ENCODE measurements around the gene SCUBE1. TPM values are rescaled to one million over a fixed set of nuclear protein-coding genes. Genes with fewer than 3 reads are reported as not detected.

SCUBE1 gene
- total and polyA plus RNA-seq, 2 donors: 0.30 to 0.52 TPM

DNA sequence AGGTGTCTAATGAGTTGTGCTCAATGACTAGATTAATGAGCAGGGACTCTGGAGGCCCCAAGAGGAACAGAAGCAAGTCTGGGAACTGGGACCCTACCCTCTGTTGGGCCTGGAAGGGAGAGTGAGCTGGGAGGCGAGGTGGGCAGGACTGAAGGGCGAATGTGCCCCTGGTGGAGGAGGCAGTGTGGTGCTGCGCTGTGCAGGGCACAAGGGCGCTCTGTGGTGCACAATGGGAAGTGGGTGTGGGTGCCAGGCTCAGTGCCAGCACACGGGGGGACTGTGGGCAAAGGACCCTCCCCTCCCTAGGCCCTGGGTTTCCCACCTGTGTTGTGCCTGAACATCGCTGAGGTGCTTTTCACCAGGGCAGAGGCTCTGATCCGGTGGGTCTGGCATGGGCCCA lies 98.8 kb downstream of the SCUBE1 start:
- WGBS: 50% methylated on average over 7 of the region's 7 CpGs
- H3K27me3 ChIP-seq (ENCODE audit: control insufficient read depth in 2 of 2, insufficient read depth in 1 of 2, low read length in 1 of 2): peaks cover 0 to 2% of the 10 kb centered on the region in 2 donors
- no peaks in the 10 kb centered on the region for H3K9me3 ChIP-seq (ENCODE audit: control insufficient read depth in 2 of 2, insufficient read depth in 1 of 2, low read length in 1 of 2)
- H3K27ac ChIP-seq (ENCODE audit: low read depth in 1 of 2, low read length in 1 of 2): no peak overlapping the region
- DNase-seq (ENCODE audit: low read depth in 6 of 9, low spot score in 9 of 9): no peak
- H3K36me3 ChIP-seq (ENCODE audit: control insufficient read depth in 2 of 2, insufficient read depth in 2 of 2, low read length in 1 of 2): no peaks in the 10 kb centered on the region
- no peak overlapping the region for H3K4me3 ChIP-seq (ENCODE audit: low read length in 2 of 2)
- no peaks in the 10 kb centered on the region for H3K4me1 ChIP-seq (ENCODE audit: control insufficient read depth in 2 of 2, insufficient read depth in 2 of 2, low read length in 2 of 2)

- WGBS: 97% methylated on average over 12 of the region's 12 CpGs
- no peak for DNase-seq (ENCODE audit: low read depth in 6 of 9, low spot score in 9 of 9)
- H3K27ac ChIP-seq (ENCODE audit: low read depth in 1 of 2, low read length in 1 of 2): no peak overlapping the region
- H3K36me3 ChIP-seq (ENCODE audit: control insufficient read depth in 2 of 2, insufficient read depth in 2 of 2, low read length in 1 of 2): no peaks in the 10 kb centered on the region
- no peaks in the 10 kb centered on the region for H3K4me1 ChIP-seq (ENCODE audit: control insufficient read depth in 2 of 2, insufficient read depth in 2 of 2, low read length in 2 of 2)
- no peak overlapping the region for H3K4me3 ChIP-seq (ENCODE audit: low read length in 2 of 2)
- H3K9me3 ChIP-seq (ENCODE audit: control insufficient read depth in 2 of 2, insufficient read depth in 1 of 2, low read length in 1 of 2): no peaks in the 10 kb centered on the region
- H3K27me3 ChIP-seq (ENCODE audit: control insufficient read depth in 2 of 2, insufficient read depth in 1 of 2, low read length in 1 of 2): peaks cover 0 to 2% of the 10 kb centered on the region in 2 donors
Observed at GRCh38 chr22:43243324-43243723, 99.8 kb downstream of the SCUBE1 start.

GRCh38 chr22:43242627-43243026 lies 100.5 kb downstream of the SCUBE1 start:
- DNase-seq (ENCODE audit: low read depth in 6 of 9, low spot score in 9 of 9): no peak
- WGBS: 95% methylated on average over 6 of the region's 6 CpGs
- peaks cover 0 to 2% of the 10 kb centered on the region in 2 donors for H3K27me3 ChIP-seq (ENCODE audit: control insufficient read depth in 2 of 2, insufficient read depth in 1 of 2, low read length in 1 of 2)

DNA sequence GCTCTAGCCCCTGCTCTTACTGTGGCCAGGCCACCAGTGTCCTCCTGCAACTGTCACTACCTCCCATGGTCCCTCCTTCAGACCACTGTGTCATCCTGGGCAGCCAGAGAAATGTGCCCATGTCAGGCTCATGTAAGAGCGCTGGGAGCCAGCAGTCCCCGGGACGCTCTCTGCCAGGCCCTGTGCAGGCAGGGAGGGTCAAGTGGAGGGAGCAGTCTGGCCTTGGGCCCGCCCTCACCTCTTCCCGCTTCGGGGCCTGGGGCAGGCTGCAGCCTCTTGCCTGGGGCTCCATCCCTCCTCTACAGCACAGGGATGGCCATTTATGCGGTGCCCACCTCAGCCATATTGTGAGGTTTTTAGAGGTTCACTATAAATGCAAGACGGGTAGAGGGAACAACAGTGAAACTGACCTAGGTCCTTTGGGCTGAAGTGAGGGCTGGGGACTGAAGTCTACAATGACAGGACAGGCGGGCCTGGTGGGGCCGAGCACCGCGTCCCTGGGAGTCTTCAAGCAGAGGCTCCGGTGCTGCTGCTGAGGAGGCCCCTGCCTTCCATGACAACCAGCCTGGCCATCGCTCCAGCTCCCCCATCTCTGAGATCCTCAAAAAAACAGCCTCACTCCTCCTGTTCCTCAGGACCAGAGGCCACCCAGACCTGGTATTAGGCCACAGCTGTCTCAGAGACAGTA lies 101.3 kb downstream of the SCUBE1 start:
- Histone ChIP-seq H3K4me3 (ENCODE audit: low read length in 2 of 2) (no peak overlapping the region), H3K9me3 (ENCODE audit: control insufficient read depth in 2 of 2, insufficient read depth in 1 of 2, low read length in 1 of 2) (no peaks in the 10 kb centered on the region), H3K27me3 (ENCODE audit: control insufficient read depth in 2 of 2, insufficient read depth in 1 of 2, low read length in 1 of 2) (peaks cover 0 to 2% of the 10 kb centered on the region in 2 donors), H3K4me1 (ENCODE audit: control insufficient read depth in 2 of 2, insufficient read depth in 2 of 2, low read length in 2 of 2) (no peaks in the 10 kb centered on the region), H3K36me3 (ENCODE audit: control insufficient read depth in 2 of 2, insufficient read depth in 2 of 2, low read length in 1 of 2) (no peaks in the 10 kb centered on the region), H3K27ac (ENCODE audit: low read depth in 1 of 2, low read length in 1 of 2) (no peak overlapping the region)
- WGBS: 91% methylated on average over 14 of the region's 14 CpGs
- DNase-seq (ENCODE audit: low read depth in 6 of 9, low spot score in 9 of 9): no peak

More at GRCh38 chr22:43242627-43243026, 100.5 kb downstream of the SCUBE1 start:
- Histone ChIP-seq H3K27ac (ENCODE audit: low read depth in 1 of 2, low read length in 1 of 2) (no peak overlapping the region), H3K36me3 (ENCODE audit: control insufficient read depth in 2 of 2, insufficient read depth in 2 of 2, low read length in 1 of 2) (no peaks in the 10 kb centered on the region), H3K4me3 (ENCODE audit: low read length in 2 of 2) (no peak overlapping the region), H3K4me1 (ENCODE audit: control insufficient read depth in 2 of 2, insufficient read depth in 2 of 2, low read length in 2 of 2) (no peaks in the 10 kb centered on the region), H3K9me3 (ENCODE audit: control insufficient read depth in 2 of 2, insufficient read depth in 1 of 2, low read length in 1 of 2) (no peaks in the 10 kb centered on the region)

DNA sequence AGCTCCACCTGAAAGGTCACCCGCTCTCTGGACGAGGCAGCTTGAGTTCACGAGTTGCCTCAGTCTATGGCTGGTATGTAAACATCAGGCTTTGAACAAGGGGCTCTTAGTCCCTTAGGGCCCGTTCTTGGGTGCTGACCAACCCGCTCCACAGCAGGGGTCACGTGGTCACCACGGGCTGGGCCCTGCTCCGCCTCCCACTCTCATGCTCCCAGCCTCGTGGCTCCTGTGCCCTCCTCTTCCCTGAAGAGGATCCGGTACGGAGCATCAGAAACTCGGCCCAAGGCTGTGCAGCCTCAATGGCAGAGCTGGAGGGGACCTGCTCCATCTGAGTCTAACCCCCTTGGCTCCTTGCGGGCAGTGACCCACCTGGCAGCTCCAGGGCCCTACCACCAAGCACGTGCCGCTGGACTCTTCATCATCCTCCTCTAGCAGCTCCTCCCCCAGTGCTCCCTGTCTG lies 102.0 kb downstream of the SCUBE1 start:
- 96% methylated on average over 15 of the region's 15 CpGs for WGBS
- Histone ChIP-seq H3K4me3 (ENCODE audit: low read length in 2 of 2) (no peak overlapping the region), H3K36me3 (ENCODE audit: control insufficient read depth in 2 of 2, insufficient read depth in 2 of 2, low read length in 1 of 2) (no peaks in the 10 kb centered on the region), H3K27ac (ENCODE audit: low read depth in 1 of 2, low read length in 1 of 2) (no peak overlapping the region), H3K4me1 (ENCODE audit: control insufficient read depth in 2 of 2, insufficient read depth in 2 of 2, low read length in 2 of 2) (no peaks in the 10 kb centered on the region), H3K9me3 (ENCODE audit: control insufficient read depth in 2 of 2, insufficient read depth in 1 of 2, low read length in 1 of 2) (no peaks in the 10 kb centered on the region), H3K27me3 (ENCODE audit: control insufficient read depth in 2 of 2, insufficient read depth in 1 of 2, low read length in 1 of 2) (peaks cover 0 to 2% of the 10 kb centered on the region in 2 donors)
- DNase-seq (ENCODE audit: low read depth in 6 of 9, low spot score in 9 of 9): no peak

GRCh38 chr22:43240614-43241013 lies 102.6 kb downstream of the SCUBE1 start:
- Histone ChIP-seq H3K36me3 (ENCODE audit: control insufficient read depth in 2 of 2, insufficient read depth in 2 of 2, low read length in 1 of 2) (no peaks in the 10 kb centered on the region), H3K27me3 (ENCODE audit: control insufficient read depth in 2 of 2, insufficient read depth in 1 of 2, low read length in 1 of 2) (peaks cover 0 to 2% of the 10 kb centered on the region in 2 donors), H3K4me3 (ENCODE audit: low read length in 2 of 2) (no peak overlapping the region), H3K4me1 (ENCODE audit: control insufficient read depth in 2 of 2, insufficient read depth in 2 of 2, low read length in 2 of 2) (no peaks in the 10 kb centered on the region), H3K9me3 (ENCODE audit: control insufficient read depth in 2 of 2, insufficient read depth in 1 of 2, low read length in 1 of 2) (no peaks in the 10 kb centered on the region), H3K27ac (ENCODE audit: low read depth in 1 of 2, low read length in 1 of 2) (no peak overlapping the region)
- 93% methylated on average over 7 of the region's 7 CpGs for WGBS
- no peak for DNase-seq (ENCODE audit: low read depth in 6 of 9, low spot score in 9 of 9)

- Histone ChIP-seq H3K4me3 (ENCODE audit: low read length in 2 of 2) (no peak overlapping the region), H3K27ac (ENCODE audit: low read depth in 1 of 2, low read length in 1 of 2) (no peak overlapping the region), H3K27me3 (ENCODE audit: control insufficient read depth in 2 of 2, insufficient read depth in 1 of 2, low read length in 1 of 2) (peaks cover 0 to 2% of the 10 kb centered on the region in 2 donors), H3K36me3 (ENCODE audit: control insufficient read depth in 2 of 2, insufficient read depth in 2 of 2, low read length in 1 of 2) (no peaks in the 10 kb centered on the region), H3K4me1 (ENCODE audit: control insufficient read depth in 2 of 2, insufficient read depth in 2 of 2, low read length in 2 of 2) (no peaks in the 10 kb centered on the region), H3K9me3 (ENCODE audit: control insufficient read depth in 2 of 2, insufficient read depth in 1 of 2, low read length in 1 of 2) (no peaks in the 10 kb centered on the region)
- no peak for DNase-seq (ENCODE audit: low read depth in 6 of 9, low spot score in 9 of 9)
- 86% methylated on average over 9 of the region's 9 CpGs for WGBS
Observed at GRCh38 chr22:43239956-43240355, 103.2 kb downstream of the SCUBE1 start.

DNA sequence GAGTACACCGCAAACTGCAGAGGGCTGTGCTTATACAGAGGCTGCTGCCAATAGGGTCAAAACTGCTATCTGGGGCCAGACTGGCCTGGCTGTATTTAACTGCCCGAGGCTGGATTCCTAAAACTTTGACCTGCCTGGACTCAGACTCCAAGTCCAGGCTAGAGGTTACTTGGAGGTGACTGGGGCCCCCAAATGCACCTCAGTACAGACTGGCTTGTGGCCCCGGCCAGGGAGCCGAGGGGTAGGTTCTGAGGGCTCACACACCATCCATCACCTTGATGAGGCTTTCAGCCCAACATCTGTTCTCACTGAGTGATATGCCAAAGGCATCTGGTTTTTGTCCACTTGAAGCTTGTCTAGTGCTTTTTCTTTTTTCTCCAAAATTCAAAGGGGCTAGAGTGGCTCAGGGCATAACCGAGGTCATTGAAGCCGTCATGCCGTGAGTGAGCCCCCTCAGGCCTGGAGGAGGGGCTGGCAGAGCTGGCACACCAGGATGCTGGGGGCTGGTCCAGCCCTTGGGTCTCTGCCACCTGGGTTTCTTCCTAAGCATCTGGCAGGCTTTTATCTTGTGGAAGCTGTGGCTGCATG lies 103.9 kb downstream of the SCUBE1 start:
- Histone ChIP-seq H3K27me3 (ENCODE audit: control insufficient read depth in 2 of 2, insufficient read depth in 1 of 2, low read length in 1 of 2) (peaks cover 0 to 2% of the 10 kb centered on the region in 2 donors), H3K9me3 (ENCODE audit: control insufficient read depth in 2 of 2, insufficient read depth in 1 of 2, low read length in 1 of 2) (no peaks in the 10 kb centered on the region), H3K27ac (ENCODE audit: low read depth in 1 of 2, low read length in 1 of 2) (no peak overlapping the region), H3K36me3 (ENCODE audit: control insufficient read depth in 2 of 2, insufficient read depth in 2 of 2, low read length in 1 of 2) (no peaks in the 10 kb centered on the region), H3K4me1 (ENCODE audit: control insufficient read depth in 2 of 2, insufficient read depth in 2 of 2, low read length in 2 of 2) (no peaks in the 10 kb centered on the region), H3K4me3 (ENCODE audit: low read length in 2 of 2) (no peak overlapping the region)
- WGBS: 43% methylated on average over 7 of the region's 7 CpGs
- DNase-seq (ENCODE audit: low read depth in 6 of 9, low spot score in 9 of 9): no peak

GRCh38 chr22:43238526-43239006 lies 104.6 kb downstream of the SCUBE1 start:
- Histone ChIP-seq H3K27ac (ENCODE audit: low read depth in 1 of 2, low read length in 1 of 2) (no peak overlapping the region), H3K36me3 (ENCODE audit: control insufficient read depth in 2 of 2, insufficient read depth in 2 of 2, low read length in 1 of 2) (no peaks in the 10 kb centered on the region), H3K9me3 (ENCODE audit: control insufficient read depth in 2 of 2, insufficient read depth in 1 of 2, low read length in 1 of 2) (no peaks in the 10 kb centered on the region), H3K27me3 (ENCODE audit: control insufficient read depth in 2 of 2, insufficient read depth in 1 of 2, low read length in 1 of 2) (peaks cover 0 to 2% of the 10 kb centered on the region in 2 donors), H3K4me1 (ENCODE audit: control insufficient read depth in 2 of 2, insufficient read depth in 2 of 2, low read length in 2 of 2) (no peaks in the 10 kb centered on the region), H3K4me3 (ENCODE audit: low read length in 2 of 2) (no peak overlapping the region)
- no peak for DNase-seq (ENCODE audit: low read depth in 6 of 9, low spot score in 9 of 9)
- 95% methylated on average over 19 of the region's 19 CpGs for WGBS

Data from thymus (tissue), 11 donors.